PC-9 (cell line): ENCODE measurements around the gene PSORS1C1. TPM values are rescaled to one million over a fixed set of nuclear protein-coding genes. Genes with fewer than 3 reads are reported as not detected.

ENCODE experiments used
- BruUV-seq: library from RNA; stranded (reverse); fragments of 400-500 nt; replicated peaks from 2 replicates; lab custom pipeline; 2021; lab: Mats Ljungman, UMichigan
- CTCF ChIA-PET: fragments of 300-600 bp; sonication (Branson Sonifier 250); formaldehyde crosslinking; loops from one replicate; lab custom pipeline; 2022; ENCODE audit warnings: antibody characterized with exemption; lab: Charles Lee
- POLR2A ChIA-PET: fragments of 300-600 bp; sonication (Branson Sonifier 250); formaldehyde crosslinking; loops from one replicate; lab custom pipeline; 2022; ENCODE audit warnings: antibody characterized with exemption; ENCODE audit not compliant: unreplicated experiment; lab: Charles Lee
- DNase-seq, 2 experiments: peaks; one replicate each; pipeline versions ENCODE4 v3.0.0 to v3.0.0-alpha.2; 2015 to 2022; ENCODE audit warnings: mixed read lengths in 1 of 2
- H2AFZ ChIP-seq: fragments of 200-600 bp; sonication (generic); 2 replicates; pipeline ENCODE4 v1.8.1; 2017; ENCODE audit warnings: antibody characterized with exemption
- H3F3A ChIP-seq: fragments of 200-600 bp; sonication (generic); 2 replicates; pipeline ENCODE4 v1.8.1; 2017; ENCODE audit warnings: antibody characterized with exemption, mild to moderate bottlenecking, low read depth; ENCODE audit not compliant: insufficient read depth
- H3K27ac ChIP-seq: fragments of 200-600 bp; sonication (generic); 2 replicates; pipeline ENCODE4 v1.6.1; 2016; ENCODE audit warnings: mixed run types
- H3K27me3 ChIP-seq: fragments of 200-600 bp; sonication (generic); 2 replicates; pipeline ENCODE4 v1.6.1; 2016; ENCODE audit warnings: low read depth, mixed run types; ENCODE audit not compliant: insufficient read depth
- H3K36me3 ChIP-seq: fragments of 200-600 bp; sonication (generic); 2 replicates; pipeline ENCODE4 v1.6.1; 2016; ENCODE audit warnings: low read depth, mixed run types
- H3K4me1 ChIP-seq: fragments of 200-600 bp; sonication (generic); replicated peaks from 2 replicates; pipeline ENCODE4 v1.6.1; 2016; ENCODE audit warnings: mixed run types; ENCODE audit not compliant: insufficient read depth
- H3K4me2 ChIP-seq: fragments of 200-600 bp; sonication (generic); 2 replicates; pipeline ENCODE4 v1.6.1; 2017; ENCODE audit warnings: mixed run types
- H3K4me3 ChIP-seq: fragments of 200-600 bp; sonication (generic); 2 replicates; pipeline ENCODE4 v1.6.1; 2016; ENCODE audit warnings: mixed run types
- H3K79me2 ChIP-seq: fragments of 200-600 bp; sonication (generic); 2 replicates; pipeline ENCODE4 v1.6.1; 2017; ENCODE audit warnings: low read depth, mixed run types
- H3K9me2 ChIP-seq: fragments of 200-600 bp; sonication (generic); 2 replicates; pipeline ENCODE4 v1.8.1; 2017; ENCODE audit warnings: mild to moderate bottlenecking; ENCODE audit not compliant: insufficient read depth
- H3K9me3 ChIP-seq: fragments of 200-600 bp; sonication (generic); 2 replicates; pipeline ENCODE4 v1.8.1; 2016; ENCODE audit warnings: low read depth; ENCODE audit not compliant: insufficient read depth
- H4K20me1 ChIP-seq: fragments of 200-600 bp; sonication (generic); 2 replicates; pipeline ENCODE4 v1.8.1; 2017; ENCODE audit not compliant: insufficient read depth
- CTCF ChIP-seq: fragments of 200-600 bp; sonication (generic); conservative IDR thresholded peaks from 2 replicates; pipeline ENCODE4 v1.6.1; 2017; ENCODE audit warnings: mixed run types, antibody characterized with exemption, mild to moderate bottlenecking, moderate library complexity
- EZH2 ChIP-seq: fragments of 200-600 bp; sonication (generic); IDR thresholded peaks from 2 replicates; pipeline ENCODE4 v1.8.0; 2017; ENCODE audit warnings: antibody characterized with exemption, low read depth
- intact Hi-C: fragments of 100-400 bp; cut with micrococcal nuclease; formaldehyde crosslinking; loops from one replicate; pipeline ENCODE4 v1.10.0; 2022; ENCODE audit not compliant: unreplicated experiment
- total RNA-seq: library from RNA; stranded (reverse); gene quantifications from 2 replicates; pipeline ENCODE4 v1.2.3, GENCODE V29; 2021

Gene PSORS1C1
- total RNA-seq, 1 experiment from 2014 or later, result 29.2 TPM

- H3K4me2 ChIP-seq, result no peak overlapping the region
- no peak overlapping the region for H2AFZ ChIP-seq
- TF ChIP-seq EZH2, result no peak
- TF ChIP-seq CTCF, result no peak
- H3K27me3 ChIP-seq, result no peaks in the 10 kb centered on the region
- no peaks in the 10 kb centered on the region for H3K4me1 ChIP-seq
- intact Hi-C loops, result no loop called here
- H3K9me3 ChIP-seq, result no peaks in the 10 kb centered on the region
- no TSS peak for BruUV-seq
- ChIA-PET CTCF (interaction anchor here (0.6 kb wide), 1 partner anchor 17 kb away, joined by 4 read pairs; no protein-coding TSS in a partner anchor), POLR2A (no interaction called here)
- no peaks in the 10 kb centered on the region for H3K36me3 ChIP-seq
- H3K9me2 ChIP-seq, result no peaks in the 10 kb centered on the region
- no peaks in the 10 kb centered on the region; the same call in 1 of the 2 replicates for H3F3A ChIP-seq
- no peak overlapping the region for H3K4me3 ChIP-seq
- no peaks in the 10 kb centered on the region for H4K20me1 ChIP-seq
- no peak for DNase-seq
- no peaks in the 10 kb centered on the region for H3K79me2 ChIP-seq
- H3K27ac ChIP-seq, result no peak overlapping the region
Measured at GRCh38 chr6:31140643-31141042, 26.0 kb downstream of the PSORS1C1 start.

GRCh38 chr6:31142361-31142761 is 27.8 kb downstream of the PSORS1C1 start:
- Histone ChIP-seq H3F3A (no peaks in the 10 kb centered on the region; the same call in 1 of the 2 replicates), H4K20me1 (no peaks in the 10 kb centered on the region), H3K36me3 (no peaks in the 10 kb centered on the region), H3K27me3 (no peaks in the 10 kb centered on the region), H3K27ac (no peak overlapping the region), H3K4me1 (no peaks in the 10 kb centered on the region), H3K9me2 (no peaks in the 10 kb centered on the region), H3K4me3 (no peak overlapping the region), H2AFZ (no peak overlapping the region), H3K4me2 (no peak overlapping the region), H3K9me3 (no peaks in the 10 kb centered on the region), H3K79me2 (no peaks in the 10 kb centered on the region)
- no peak for DNase-seq
- intact Hi-C loops, result no loop called here
- BruUV-seq, result no TSS peak
- ChIA-PET POLR2A (no interaction called here), CTCF (no interaction called here)
- TF ChIP-seq EZH2 (no peak), CTCF (no peak)

- no peak overlapping the region for H2AFZ ChIP-seq
- no peaks in the 10 kb centered on the region; the same call in 1 of the 2 replicates for H3F3A ChIP-seq
- ChIA-PET CTCF (interaction anchor here (0.6 kb wide), 1 partner anchor 15 kb away, joined by 3 read pairs; the partner anchor contains the start of gene TCF19), POLR2A (no interaction called here)
- DNase-seq, result no peak
- H3K36me3 ChIP-seq, result no peaks in the 10 kb centered on the region
- no peaks in the 10 kb centered on the region for H3K4me1 ChIP-seq
- H3K27me3 ChIP-seq, result no peaks in the 10 kb centered on the region
- H3K9me2 ChIP-seq, result no peaks in the 10 kb centered on the region
- intact Hi-C loops, result no loop called here
- H3K79me2 ChIP-seq, result no peaks in the 10 kb centered on the region
- no peaks in the 10 kb centered on the region for H3K9me3 ChIP-seq
- no peak overlapping the region for H3K27ac ChIP-seq
- TF ChIP-seq CTCF (no peak), EZH2 (no peak)
- H3K4me2 ChIP-seq, result no peak overlapping the region
- BruUV-seq, result no TSS peak
- H3K4me3 ChIP-seq, result no peak overlapping the region
- H4K20me1 ChIP-seq, result no peaks in the 10 kb centered on the region
Measured at GRCh38 chr6:31143148-31143547, 28.5 kb downstream of the PSORS1C1 start.
